Head of caudate nucleus (tissue), 42 donors: ENCODE measurements around the gene INTS2.
"Not testable (repeated sequence)": the region's sequence is repeated elsewhere in the genome, so short reads cannot be mapped to it uniquely, and the experiment has no call there.

Source experiments
- DNase-seq, 42 donors: peaks; one replicate each; pipeline versions ENCODE4 v3.0.0 to v3.0.0-alpha.2; 2020 to 2021; ENCODE audit warnings: mixed read lengths in 7 of 42
- intact Hi-C: fragments of 100-400 bp; cut with DNase I; formaldehyde crosslinking; loops from one replicate; pipeline ENCODE4 v1.15.0; 2022

INTS2 gene

DNA sequence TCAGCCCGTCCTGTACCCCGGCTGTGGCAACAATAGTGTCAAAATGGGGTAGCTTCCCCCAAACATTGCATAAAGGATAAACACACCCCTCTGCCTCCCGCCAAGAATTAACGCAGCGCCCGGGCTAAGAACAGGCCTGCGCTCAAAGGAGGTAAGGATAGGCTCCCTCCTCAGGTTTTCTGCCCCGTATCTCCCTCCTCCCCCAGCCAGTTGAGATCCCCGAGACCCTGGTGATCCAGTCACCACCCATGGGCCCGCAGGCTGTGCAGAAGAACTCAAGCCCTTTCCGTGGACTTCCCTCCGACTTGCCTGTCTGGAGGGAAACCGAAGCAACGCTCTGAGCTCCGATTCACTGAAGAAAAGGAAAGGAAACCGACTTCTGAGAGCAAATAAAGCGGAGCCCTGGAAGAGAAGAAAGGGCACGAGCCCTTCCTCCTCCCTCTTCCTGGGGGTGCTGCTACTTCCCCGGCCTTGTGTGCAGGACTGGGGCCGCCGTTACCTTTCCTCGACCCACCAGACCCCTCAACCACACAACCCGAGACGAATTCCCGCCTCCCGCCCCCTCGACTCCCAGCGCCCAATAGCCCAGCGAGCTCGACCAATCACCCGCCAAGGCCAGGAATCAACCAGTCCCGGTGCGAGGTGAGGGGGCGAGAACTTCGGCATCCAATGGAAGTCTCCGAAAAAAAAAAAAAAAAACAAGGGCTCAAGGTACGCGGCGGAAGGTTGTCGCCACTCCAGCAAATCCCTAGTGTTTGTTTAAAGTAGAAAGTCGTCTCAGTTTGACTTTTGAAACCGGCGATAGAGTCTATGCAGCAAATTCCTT is 64.6 kb downstream of the INTS2 start, which contains the start of gene BRIP1:
Gene BRIP1, minus strand, starts transcription at position 554 of the 826 bp plus-strand sequence. CDS start 1,989 bp downstream, outside the sequence.
- intact Hi-C loops = no loop called here

DNA sequence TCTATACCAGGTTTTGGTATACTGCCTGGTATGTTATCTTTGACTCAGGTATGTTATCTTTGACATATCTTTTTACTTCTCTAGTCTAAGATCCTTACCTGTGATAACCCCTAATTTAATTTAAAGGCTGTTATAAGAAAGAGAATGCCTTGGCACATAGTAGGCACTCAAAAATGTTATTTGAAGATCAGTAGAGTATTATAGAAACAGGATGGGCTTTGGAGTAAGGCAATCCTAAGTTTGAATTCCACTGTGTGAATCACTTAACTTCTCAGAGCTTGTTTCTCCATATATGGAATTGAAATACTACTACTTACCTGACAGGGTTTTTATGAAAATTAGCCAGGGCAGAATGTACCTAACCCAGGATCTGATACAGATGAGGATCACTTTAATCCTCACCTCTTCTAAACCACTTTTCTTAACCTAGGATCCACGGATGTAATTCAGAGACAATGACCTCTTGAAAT is 65.6 kb downstream of the INTS2 start:
- DNase-seq = no peak

More for the DNA sequence above, 64.6 kb downstream of the INTS2 start, which contains the start of gene BRIP1:
- DNase-seq = peak; percentile 74 to 96 (median 89)

DNA sequence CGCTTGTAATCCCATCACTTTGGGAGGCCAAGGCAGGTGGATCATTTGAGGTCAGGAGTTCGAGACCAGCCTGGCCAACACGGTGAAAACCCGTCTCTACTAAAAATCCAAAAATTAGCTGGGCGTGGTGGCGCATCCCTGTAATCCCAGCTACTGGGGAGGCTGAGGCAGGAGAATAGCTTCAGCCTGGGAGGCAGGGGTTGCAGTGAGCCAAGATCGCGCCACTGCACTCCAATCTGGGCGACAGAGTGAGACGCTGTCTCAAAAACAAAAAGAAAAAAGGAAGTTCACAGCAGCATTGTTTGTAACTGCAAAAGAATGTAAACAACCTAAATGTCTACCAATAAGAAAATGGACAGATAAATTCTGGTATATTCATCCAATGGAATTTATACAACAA is 67.4 kb downstream of the INTS2 start:
- intact Hi-C loops, DNase-seq: not testable (repeated sequence)

More for the DNA sequence above, 65.6 kb downstream of the INTS2 start:
- intact Hi-C loops = no loop called here

DNA sequence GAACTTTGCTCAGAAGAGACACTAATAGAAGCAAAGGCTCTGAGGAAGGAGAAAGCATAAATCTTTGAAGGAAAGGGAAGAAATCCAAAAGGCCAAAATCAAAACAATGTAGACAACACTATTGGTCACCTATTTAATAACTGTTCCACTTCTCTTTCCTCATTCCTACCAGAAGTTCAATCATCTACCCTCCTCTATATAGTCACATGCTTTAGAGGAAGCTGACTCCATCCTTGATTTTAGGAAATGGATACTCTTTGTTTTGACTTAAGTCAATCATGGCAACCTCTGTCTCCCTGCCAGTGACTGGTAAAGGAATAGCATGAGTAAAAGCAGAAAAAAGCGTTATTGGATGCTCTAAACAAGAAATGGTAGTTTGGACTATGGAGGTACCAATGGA is 71.7 kb downstream of the INTS2 start:
- intact Hi-C loops = no loop called here
- DNase-seq = no peak

DNA sequence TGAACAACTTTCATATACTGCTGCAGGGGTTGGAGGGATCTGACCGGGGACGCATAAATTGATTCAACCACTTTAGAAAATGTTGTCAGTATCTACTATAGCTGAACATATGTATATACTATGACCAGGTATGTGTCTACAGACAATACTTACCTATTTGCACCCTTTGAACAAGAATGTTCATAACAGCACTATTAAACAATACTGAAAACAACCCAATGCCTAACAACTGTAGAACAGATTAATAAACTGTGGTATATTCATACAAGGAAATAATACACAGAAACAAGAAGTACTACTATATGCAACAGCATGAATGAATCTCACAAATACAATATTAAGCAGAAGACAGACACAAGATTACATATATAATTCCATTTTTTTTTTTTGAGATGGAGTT is 74.9 kb downstream of the INTS2 start:
- no peak for DNase-seq
- intact Hi-C loops = no loop called here

DNA sequence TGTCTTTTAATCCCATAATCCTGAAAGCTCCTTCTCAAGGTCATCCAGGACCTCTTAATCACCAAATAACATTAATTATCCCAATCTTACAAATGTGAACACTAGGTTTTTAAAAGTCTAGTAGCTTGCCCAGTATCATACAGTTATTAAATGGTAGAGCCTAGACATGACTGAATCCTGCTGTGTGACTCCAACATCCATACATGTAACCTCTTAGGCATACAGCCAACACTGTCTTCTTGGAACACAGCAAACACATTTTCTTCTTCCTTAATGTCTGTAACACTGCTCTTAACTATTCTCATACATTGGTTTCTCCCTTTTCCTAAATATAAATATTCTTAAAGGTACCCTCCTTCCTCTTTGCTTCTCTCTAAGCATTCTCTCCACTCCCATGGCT is 78.1 kb downstream of the INTS2 start:
- no peak for DNase-seq
- intact Hi-C loops = no loop called here

DNA sequence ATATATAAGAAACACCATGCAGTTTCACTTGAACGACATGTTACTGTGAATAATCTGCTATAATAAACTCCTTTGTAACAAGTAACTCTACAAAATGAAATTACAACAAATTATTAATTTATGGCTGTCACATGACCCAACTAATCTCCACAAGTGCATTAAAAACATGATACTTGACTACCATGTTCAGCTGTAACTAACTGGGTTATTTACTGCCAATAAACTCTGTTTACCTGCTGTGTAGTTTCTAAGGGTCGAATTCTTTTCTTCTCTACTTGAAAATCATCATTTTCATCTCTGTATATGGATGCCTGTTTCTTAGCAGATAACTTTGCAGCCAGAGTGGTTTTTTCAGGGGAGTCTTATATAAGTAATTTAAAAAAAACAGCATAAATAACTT is 78.9 kb downstream of the INTS2 start:
- intact Hi-C loops = no loop called here
- no peak for DNase-seq

DNA sequence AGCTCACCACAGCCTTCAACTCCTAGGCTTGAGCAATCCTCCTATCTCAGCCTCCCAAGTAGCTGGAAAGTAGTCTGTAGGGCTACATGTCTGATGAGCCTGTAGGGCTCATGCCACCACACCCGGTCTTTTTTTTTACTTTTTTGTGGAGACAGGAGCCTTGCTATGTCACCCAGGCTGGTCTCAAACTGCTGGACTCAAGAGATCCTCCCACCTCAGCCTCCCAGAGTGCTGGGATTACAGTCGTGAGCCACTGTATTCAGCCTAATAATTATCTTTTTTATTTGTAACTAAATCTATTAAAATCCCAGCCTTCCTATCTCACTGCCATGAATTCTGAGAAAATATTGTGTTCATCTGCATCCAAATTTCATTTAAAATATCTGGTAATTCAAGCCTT is 79.5 kb downstream of the INTS2 start:
- intact Hi-C loops = no loop called here
- DNase-seq = no peak

DNA sequence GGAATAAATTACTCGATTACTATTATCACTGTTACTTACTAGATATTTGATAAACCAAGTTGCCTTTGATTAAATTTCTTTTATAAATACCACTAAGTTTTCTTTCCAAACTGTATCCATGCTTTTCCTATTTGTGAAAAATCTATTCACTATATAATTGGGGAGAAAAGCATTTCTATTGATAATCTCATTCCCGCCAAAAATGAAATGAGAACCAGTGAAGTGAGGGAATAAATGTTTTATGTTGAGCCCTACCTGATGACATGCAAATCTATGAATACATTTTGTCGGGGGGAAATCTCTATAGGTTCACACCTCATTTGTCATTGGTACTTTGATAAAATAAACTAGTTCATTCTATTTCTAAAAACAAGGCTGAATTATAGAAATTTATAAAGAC is 80.1 kb downstream of the INTS2 start:
- DNase-seq = no peak
- intact Hi-C loops = no loop called here

DNA sequence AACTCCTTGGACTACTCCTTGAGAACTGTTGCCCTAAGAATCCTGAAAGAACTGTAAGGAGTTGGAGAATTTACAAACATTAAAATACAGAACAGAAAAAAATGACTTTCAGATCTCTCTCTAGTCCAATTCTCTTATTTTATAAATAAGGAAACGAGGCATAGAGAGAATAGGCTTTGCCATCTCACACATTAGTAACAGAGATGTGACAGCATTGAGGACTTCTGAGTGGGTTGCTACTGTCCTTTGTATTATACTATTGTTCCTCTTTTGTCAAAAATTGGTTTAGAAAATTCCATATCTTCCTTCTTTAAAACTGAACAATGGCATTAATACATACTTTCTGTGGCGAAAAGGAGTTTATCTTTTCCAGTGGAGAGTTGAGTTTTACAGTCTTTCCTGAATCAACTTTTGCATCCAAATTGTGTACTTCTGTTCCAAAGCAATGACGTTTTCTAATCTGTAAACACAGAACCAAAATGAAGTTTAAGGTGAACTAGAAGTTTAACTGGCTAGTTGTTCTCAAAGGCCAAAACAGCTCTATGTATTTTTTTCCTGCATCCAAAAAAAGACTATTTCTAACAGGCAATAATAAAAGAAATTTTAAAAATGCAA is 80.9 kb downstream of the INTS2 start:
- DNase-seq = no peak
- intact Hi-C loops = no loop called here

DNA sequence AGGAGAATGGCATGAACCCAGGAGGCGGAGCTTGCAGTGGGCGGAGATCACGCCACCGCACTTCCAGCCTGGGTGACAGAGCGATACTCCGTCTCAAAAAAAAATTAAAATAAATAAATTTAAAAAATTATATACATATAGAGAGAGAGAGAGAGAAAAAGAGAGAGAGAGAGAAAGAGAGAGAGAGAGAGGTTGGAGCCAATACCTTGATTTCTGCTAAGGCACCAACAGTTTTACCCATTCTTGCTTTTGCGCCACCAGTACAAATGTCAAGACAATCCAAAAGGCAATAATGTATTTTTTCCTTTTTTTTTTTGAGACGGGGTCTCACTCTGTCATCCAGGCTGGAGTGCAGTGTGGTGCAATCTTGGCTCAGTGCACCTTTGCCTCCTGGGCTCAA is 81.7 kb downstream of the INTS2 start:
- intact Hi-C loops = no loop called here
- no peak for DNase-seq

DNA sequence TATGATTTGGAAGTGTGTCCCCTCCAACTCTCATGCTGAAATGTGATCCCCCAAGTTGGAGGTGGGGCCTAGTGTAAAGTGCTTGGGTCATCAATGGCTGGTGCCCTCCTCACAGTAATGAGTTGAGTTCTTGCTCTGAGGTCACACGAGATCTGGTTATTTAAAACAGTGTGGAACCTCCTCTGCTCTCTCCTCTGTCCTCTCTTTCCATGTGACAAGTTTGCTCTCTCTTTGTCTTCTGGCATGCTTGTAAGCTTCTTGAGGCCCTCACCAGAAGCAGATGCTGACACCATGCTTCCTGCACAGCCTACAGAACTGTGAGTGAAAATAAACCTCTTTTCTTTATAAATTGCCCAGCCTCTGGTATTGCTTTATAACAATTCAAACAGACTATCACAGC is 84.3 kb downstream of the INTS2 start:
- intact Hi-C loops = no loop called here
- no peak for DNase-seq

DNA sequence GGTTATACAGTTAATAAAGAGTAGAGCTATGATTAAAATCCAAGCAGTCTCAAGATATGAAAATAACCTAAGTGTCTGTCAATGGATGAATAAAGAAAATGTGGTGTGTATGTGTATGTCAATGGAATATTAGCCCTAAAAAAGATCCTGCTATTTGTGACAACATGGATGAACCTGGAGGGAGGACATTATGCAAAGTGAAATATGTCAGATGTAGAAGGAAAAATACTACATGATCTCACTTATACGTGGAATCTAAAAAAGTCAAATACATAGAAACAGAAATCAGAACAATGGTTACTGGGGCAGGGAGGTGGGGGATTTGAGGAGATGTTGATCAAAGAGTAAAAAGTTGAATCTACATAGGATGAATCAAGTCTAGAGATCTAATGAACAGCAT is 84.9 kb downstream of the INTS2 start:
- intact Hi-C loops = no loop called here
- DNase-seq = no peak

DNA sequence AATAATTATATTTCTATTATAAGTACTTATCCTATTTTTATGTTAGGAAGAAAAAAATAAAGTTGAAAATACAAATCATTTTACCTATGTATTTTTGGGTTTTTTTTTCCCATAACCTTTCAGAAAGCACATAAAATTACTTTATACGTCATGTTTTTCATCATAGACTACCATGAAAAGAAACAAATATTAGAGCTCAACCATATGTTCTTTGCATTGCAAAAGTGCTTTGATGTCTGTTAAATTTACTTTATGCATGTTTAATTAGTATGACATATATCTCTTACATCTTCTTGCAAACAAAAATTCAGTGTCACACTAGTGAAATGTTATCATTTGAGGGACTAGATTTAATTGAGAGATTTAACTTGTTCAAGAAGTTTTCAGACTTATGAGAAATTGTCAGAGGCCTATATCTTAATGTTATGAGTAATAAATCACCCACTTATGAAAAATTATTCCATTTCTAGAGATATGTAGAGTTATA is 88.4 kb downstream of the INTS2 start:
- DNase-seq = no peak
- intact Hi-C loops = no loop called here

DNA sequence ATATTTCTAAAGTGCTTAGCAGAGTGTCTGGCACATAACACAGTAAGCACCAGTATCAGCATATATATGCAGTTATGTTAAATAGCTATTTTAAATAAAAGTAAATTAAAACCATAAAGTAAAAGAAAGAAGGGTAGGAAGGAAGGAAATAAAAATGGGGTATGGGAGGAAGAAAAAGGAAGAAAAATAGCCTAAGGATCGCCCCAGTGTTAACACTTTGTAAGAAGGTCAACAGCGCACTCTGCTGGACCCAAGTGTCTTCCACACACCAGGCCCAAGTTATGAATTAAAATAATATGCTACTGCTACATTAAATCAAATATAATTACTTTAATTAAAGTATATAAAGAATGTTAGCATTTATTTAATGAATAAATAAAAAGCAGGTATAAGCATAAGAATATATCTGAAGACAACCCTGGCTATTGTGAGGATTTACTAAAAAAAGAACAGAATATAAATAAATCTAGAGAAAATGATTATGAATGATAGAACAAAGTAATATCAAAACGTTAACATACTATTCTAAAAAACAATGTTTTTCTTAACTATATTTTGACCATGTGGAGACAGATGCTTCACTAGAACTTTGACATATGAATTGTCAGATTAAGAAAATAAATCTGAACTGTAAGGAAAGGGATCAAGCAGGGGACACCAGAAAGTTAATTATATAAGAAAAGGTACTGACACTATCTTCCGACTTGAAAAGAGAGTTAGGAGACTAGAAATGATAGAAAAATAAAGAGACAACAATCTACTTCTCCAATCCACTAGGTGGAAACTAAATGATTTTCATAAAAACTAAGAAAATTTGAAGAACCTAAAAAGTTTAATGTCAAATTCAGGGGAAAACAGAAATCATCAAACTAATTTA is 90.4 kb downstream of the INTS2 start:
- intact Hi-C loops = no loop called here
- DNase-seq = peak in 39 of 42 donors; percentile 6 to 74 (median 43)

DNA sequence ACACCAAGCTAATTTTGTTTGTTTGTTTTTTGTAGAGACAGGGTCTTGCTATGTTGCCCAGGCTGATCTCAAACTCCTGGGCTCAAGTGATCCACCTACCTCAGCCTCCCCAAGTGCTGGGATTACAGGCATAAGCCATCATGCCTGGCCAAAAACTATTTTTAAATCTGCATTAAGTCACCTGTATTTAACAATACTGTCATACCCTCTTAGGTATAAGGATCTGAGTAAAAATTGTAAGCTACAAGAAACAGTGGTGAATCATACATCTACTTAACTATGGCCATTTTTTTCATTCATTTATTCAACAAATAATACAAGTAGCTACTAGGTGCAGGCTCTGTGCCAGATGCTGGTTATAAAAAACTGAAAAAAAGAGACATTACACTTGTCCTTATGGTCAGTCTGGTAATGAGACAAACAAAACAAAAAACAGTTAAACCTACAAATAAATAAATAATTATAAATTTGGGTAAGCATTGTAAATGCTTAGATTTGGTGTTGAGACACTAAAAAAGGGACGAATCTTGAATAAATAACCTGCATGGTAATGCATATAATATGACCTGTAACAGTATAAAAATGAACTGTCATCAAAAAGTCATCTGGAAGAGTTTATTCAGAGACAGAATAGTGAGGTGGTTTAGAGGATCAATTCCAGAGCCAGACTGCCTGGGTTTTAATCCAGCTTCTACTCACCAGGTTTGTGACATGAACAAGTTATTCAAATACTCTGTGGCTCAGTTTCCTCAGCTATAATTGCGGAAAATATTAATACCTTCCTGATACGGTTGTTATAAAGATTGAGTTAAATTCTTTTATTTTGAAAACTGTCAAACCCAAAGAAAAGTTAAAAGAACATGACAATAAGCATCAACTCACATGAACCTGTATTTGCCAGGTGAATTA is 91.3 kb downstream of the INTS2 start:
- intact Hi-C loops = no loop called here
- no peak for DNase-seq

DNA sequence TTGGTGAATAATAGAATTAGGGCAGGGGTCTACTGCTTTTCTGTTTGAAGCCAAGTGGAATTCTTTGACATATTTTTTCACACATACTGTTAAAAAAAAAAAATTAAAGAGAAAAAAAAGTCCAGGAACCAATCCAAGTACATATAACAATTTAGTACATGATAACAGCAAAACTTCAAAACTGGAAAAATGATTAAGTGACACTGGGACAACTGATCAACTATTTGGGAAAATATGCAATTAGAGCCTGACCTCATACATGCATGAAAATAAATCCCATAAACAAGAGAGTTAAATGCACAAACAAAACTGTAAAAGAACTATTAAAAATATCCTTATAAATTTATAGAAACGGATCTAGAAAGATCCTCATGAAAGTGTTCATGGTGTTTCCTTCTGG is 92.2 kb downstream of the INTS2 start:
- intact Hi-C loops = no loop called here
- DNase-seq = no peak

DNA sequence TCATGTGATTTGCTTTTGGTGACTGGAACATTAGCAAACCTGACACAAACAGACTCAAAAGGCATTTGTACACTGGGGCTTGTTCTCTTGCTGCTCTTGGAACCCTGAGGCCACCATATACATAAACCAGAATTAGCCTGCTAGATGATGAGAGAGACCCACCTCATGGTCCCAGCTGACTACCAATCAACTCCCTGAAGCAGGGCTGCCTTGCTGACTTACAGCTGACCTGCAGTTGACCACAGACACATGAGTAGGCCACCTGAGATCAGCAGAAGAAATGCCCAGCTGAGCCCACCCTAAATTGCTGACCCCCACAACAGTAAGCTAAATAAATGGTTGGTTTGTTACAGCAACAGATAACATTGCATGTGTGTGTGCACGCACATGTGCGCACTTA is 93.2 kb downstream of the INTS2 start:
- intact Hi-C loops = no loop called here
- DNase-seq = no peak
